ENCODE results near the gene WFIKKN2. TPM values are rescaled to one million over a fixed set of nuclear protein-coding genes. Genes with fewer than 3 reads are reported as not detected.
A peak's percentile ranks its signal among the peaks of the same experiment; 100 is the strongest.

WFIKKN2 gene
- total and polyA plus RNA-seq, 2 of the 13 experiments (the other 11 are each of a cell fraction or from before 2014, with no cell fraction given) = not detected

DNA sequence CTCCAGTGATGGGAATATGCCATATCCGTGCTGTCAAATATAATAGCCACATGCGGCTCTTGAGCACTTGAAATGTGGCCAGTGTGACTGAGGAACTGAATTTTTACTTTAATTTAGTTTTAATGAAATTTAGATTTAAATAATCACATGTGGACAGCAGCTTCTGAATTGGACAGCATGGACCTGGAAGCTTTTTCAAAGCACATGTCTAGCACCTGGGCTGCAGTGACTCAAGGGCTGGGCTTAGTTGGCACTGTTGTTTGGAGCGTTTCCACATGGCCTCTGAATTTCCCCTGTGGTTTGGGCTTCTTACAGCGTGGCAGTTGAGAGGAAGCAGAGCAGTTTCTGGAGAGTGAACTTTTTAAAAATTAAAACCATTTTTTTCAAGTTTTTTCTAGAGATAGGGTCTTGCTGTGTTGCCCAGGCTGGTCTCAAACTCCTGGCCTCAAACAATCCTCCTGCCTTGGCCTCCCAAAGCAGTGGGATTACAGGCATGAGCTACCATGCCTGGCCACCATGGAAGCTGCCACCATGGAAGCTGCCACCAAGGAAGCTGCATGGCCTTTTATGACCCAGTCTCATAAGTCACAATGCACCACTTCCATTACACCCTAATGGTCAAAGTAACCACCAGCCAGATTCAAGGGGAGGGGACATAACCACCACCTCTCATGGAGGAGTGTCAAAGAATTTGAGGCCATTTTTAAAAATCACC lies 37.5 kb downstream of the WFIKKN2 start:
- Histone ChIP-seq H3K36me3 (replicated peaks in 1 of 2; ENCODE audit: control insufficient read depth in 1 of 2, insufficient read depth in 2 of 2, low read length in 2 of 2) (no peaks in the 10 kb centered on the region), H3K4me3 (replicated peaks in 1 of 3; ENCODE audit: insufficient read depth in 1 of 3, low read depth in 2 of 3, low read length in 3 of 3) (no peak overlapping the region), H3K9me3 (ENCODE audit: low read length) (no peaks in the 10 kb centered on the region), H3K79me2 (ENCODE audit: insufficient read depth, low read length) (peaks cover 6% of the 10 kb centered on the region), H3K4me2 (ENCODE audit: low read depth, low read length) (no peak overlapping the region), H2AFZ (ENCODE audit: low read length) (no peak overlapping the region), H3K27me3 (ENCODE audit: control insufficient read depth in 1 of 2, insufficient read depth in 2 of 2, low read length in 2 of 2) (no peaks in the 10 kb centered on the region), H3K4me1 (ENCODE audit: insufficient read depth, low read length) (peaks cover 29% of the 10 kb centered on the region), H3K27ac (ENCODE audit: extremely low read length, insufficient read depth, low read length) (no peak overlapping the region), H3K9ac (ENCODE audit: insufficient read depth, low read depth, low read length) (no peak overlapping the region), H4K20me1 (ENCODE audit: insufficient read depth, low read length) (no peaks in the 10 kb centered on the region)
- no peak for DNase-seq (ENCODE audit: low spot score)
- in situ Hi-C loops (cut with HindIII; ENCODE audit: extremely low pct_ligation_motif_present, low pct_unique_long_range_greater_than_20kb) = no loop called here
- TF ChIP-seq HOXA5 (CRISPR knock-in tag; IDR thresholded peaks at IDR 0.05) (no peak), ZNF121 (CRISPR knock-in tag; IDR thresholded peaks at IDR 0.05) (peak; percentile 75), HOXA9 (CRISPR knock-in tag; IDR thresholded peaks at IDR 0.05; ENCODE audit: borderline replicate concordance) (no peak)
- TF ChIP-seq, protein P1, sequence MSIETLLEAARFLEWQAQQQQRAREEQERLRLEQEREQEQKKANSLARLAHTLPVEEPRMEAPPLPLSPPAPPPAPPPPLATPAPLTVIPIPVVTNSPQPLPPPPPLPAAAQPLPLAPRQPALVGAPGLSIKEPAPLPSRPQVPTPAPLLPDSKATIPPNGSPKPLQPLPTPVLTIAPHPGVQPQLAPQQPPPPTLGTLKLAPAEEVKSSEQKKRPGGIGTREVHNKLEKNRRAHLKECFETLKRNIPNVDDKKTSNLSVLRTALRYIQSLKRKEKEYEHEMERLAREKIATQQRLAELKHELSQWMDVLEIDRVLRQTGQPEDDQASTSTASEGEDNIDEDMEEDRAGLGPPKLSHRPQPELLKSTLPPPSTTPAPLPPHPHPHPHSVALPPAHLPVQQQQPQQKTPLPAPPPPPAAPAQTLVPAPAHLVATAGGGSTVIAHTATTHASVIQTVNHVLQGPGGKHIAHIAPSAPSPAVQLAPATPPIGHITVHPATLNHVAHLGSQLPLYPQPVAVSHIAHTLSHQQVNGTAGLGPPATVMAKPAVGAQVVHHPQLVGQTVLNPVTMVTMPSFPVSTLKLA (IDR thresholded peaks at IDR 0.05) = 0 out of 2 replicates have a peak, but pooled peaks have one; percentile 36
- POLR2A ChIA-PET = interaction anchor here (0.9 to 3.6 kb wide), 4 partner anchors 12 to 77 kb away, joined by 3 to 14 read pairs (median 4); no protein-coding TSS in a partner anchor
- CTCF ChIA-PET (ENCODE audit: low intra/inter-chr PET ratio, low total read pairs) = no interaction called here
- ATAC-seq = no peak
- BruUV-seq (replicated peaks) = no TSS peak
- 58% methylated on average over 4 of the region's 4 CpGs for WGBS (ENCODE audit: low lambda C conversion rate)
- intact Hi-C loops (cut with micrococcal nuclease; ENCODE audit: unreplicated experiment) = no loop called here
- FAIRE-seq = no peak

DNA sequence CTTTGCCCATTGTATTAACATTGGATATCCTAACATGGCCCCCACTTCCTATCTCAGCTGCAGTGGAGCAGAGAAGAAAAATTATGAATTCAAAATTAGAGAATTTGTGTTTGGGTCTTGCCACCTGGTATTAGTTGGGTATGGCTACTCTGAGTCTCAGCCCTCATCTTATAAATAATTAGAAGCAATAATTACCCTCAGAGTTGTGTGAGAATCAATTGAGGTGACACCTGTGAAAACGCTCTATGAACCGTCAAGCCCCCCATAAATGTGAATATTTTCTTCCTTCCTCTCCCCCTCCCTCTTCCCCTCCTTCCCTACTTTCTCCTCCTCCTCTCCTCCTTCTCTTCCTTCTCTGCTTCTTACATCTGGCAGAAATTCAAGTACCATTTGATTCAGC lies 39.7 kb downstream of the WFIKKN2 start:
- Histone ChIP-seq H4K20me1 (ENCODE audit: insufficient read depth, low read length) (no peaks in the 10 kb centered on the region), H3K79me2 (ENCODE audit: insufficient read depth, low read length) (no peaks in the 10 kb centered on the region), H3K27ac (ENCODE audit: extremely low read length, insufficient read depth, low read length) (no peak overlapping the region), H3K27me3 (ENCODE audit: control insufficient read depth in 1 of 2, insufficient read depth in 2 of 2, low read length in 2 of 2) (no peaks in the 10 kb centered on the region), H3K36me3 (replicated peaks in 1 of 2; ENCODE audit: control insufficient read depth in 1 of 2, insufficient read depth in 2 of 2, low read length in 2 of 2) (no peaks in the 10 kb centered on the region), H3K9ac (ENCODE audit: insufficient read depth, low read depth, low read length) (no peak overlapping the region), H3K9me3 (ENCODE audit: low read length) (peaks cover 3% of the 10 kb centered on the region; the same call in 1 of the 2 replicates), H3K4me1 (ENCODE audit: insufficient read depth, low read length) (peaks cover 24% of the 10 kb centered on the region), H3K4me3 (replicated peaks in 1 of 3; ENCODE audit: insufficient read depth in 1 of 3, low read depth in 2 of 3, low read length in 3 of 3) (no peak overlapping the region), H2AFZ (ENCODE audit: low read length) (no peak overlapping the region), H3K4me2 (ENCODE audit: low read depth, low read length) (no peak overlapping the region)
- ChIA-PET POLR2A (interaction anchor here (5.5 kb wide), 1 partner anchor 9 kb away, joined by 56 read pairs; the partner anchor contains the start of gene TOB1), CTCF (ENCODE audit: low intra/inter-chr PET ratio, low total read pairs) (no interaction called here)
- WGBS (ENCODE audit: low lambda C conversion rate) = 87% methylated on average over 2 of the region's 2 CpGs
- intact Hi-C loops (cut with micrococcal nuclease; ENCODE audit: unreplicated experiment) (no loop called here), in situ Hi-C loops (cut with HindIII; ENCODE audit: extremely low pct_ligation_motif_present, low pct_unique_long_range_greater_than_20kb) (no loop called here)
- no TSS peak for BruUV-seq (replicated peaks)
- DNase-seq (ENCODE audit: low spot score) (no peak), ATAC-seq (no peak), FAIRE-seq (no peak)
- TF ChIP-seq FOXJ3 (CRISPR knock-in tag; IDR thresholded peaks at IDR 0.05; ENCODE audit: borderline replicate concordance) = no peak
- TF ChIP-seq ZNF879 (CRISPR knock-in tag; IDR thresholded peaks at IDR 0.05) = no peak
- peak; percentile 92 for TF ChIP-seq HNRNPK (IDR thresholded peaks at IDR 0.05; ENCODE audit: low read depth, low read length, poor library complexity, severe bottlenecking)
- no peak for TF ChIP-seq CBFB (CRISPR knock-in tag; IDR thresholded peaks at IDR 0.05)
- TF ChIP-seq HBP1 (CRISPR knock-in tag; IDR thresholded peaks at IDR 0.05; ENCODE audit: low read depth) = no peak
- 0 out of 2 replicates have a peak, but pooled peaks have one; percentile 53 for TF ChIP-seq PCBP1 (IDR thresholded peaks at IDR 0.05; ENCODE audit: borderline replicate concordance, low read depth, low read length)
- no peak for TF ChIP-seq ATRX (CRISPR knock-in tag; IDR thresholded peaks at IDR 0.05; ENCODE audit: borderline replicate concordance)
- TF ChIP-seq ZMYM3 (CRISPR knock-in tag; IDR thresholded peaks at IDR 0.05) = no peak
- no peak for TF ChIP-seq ZBTB7B (CRISPR knock-in tag; IDR thresholded peaks at IDR 0.05)
